ENCODE results near the gene GLI3.

GRCh38 chr7:42014625-42015618, 222.1 kb downstream of the GLI3 start:
- TF ChIP-seq CTCF (IDR thresholded peaks at IDR 0.05) (peak in 4 of 5 experiments; percentile 22 to 36 (median 32)), POLR2A (IDR thresholded peaks at IDR 0.05) (no peak), EP300 (IDR thresholded peaks at IDR 0.05) (no peak)

All from tibial nerve (tissue), 4 donors.